GM15510 (cell line): ENCODE measurements around the gene PREX1.

Experiments used
- POLR2A ChIP-seq: IDR thresholded peaks from 3 replicates; pipeline ENCODE4 v1.6.1; 2011; ENCODE audit warnings: borderline replicate concordance; ENCODE audit not compliant: insufficient read length; ENCODE audit errors: extremely low read depth

The PREX1 gene

DNA sequence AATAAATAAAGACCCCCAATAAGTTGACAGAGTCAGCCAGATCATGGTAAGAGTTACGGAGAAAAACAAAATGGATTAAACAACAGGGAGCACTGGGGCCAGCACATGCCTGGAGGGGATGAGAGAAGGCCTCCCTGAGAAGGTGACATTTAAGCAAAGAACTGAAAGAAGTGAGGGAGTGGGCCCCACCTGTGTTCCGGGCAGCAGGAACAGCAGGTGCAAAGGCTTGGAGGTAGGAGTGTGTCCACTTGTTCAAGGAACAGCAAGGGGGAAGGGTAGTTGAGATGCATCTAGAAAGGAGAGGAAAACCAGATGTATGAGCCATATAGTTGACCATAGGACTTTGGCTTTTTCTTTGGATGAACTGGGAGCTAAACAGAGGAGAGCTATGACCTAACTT lies 7.6 kb upstream of the PREX1 start:
- no peak for TF ChIP-seq POLR2A

DNA sequence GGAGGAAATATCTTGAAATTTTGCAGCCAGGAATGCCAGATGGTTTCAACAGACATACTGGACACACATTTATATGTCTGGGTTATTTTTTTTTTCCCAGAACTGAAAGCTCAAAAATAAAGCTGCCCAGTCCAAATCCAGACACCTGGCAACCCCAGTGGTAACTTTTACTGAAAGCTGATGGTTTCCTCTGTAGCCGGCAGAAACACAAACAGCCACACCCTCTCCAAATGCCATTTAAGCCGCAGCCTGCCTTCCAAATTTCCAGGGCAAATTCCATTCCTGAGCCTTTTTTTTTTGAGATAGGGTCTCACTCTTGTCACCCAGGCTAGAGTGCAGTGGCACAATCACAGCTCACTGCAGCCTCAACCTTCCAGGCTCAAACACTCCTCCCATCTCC lies 6.5 kb upstream of the PREX1 start:
- TF ChIP-seq POLR2A = no peak

- TF ChIP-seq POLR2A = no peak
Measured at GRCh38 chr20:48832405-48832730, 4.6 kb upstream of the PREX1 start.

DNA sequence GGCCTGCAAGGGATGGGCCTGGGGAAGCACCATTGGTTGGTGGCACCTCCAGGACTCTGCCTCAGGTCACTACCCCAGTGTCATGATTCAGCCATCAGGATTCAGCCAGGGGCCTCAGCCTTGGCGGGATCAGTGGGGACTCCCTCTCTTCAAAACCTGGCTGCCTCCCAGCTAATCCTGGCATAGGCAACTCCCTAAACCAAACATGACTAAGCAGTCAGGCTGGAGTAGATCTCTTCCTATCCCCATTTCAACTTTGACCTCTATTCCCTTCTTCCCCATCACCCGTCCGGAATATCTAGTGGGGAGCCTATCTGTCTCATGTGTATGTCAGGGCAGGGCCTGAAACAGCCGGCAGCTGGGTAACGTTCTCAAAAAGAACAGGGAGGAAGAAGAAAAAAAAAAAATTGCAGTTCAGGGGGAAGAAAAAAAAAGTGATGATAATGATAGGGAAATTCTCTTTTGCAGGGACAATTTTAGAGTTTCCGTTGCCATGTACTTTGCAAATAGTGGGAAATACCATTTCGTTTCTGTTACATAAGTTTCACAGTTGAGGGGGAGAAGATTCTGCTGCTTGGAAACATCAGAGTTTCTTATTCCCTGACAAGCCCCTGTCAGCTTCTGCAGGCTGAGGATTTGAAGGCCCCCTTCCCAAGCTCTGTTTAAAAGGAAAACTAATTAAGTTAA lies 4.1 kb upstream of the PREX1 start:
- no peak for TF ChIP-seq POLR2A

- TF ChIP-seq POLR2A = no peak
Measured at GRCh38 chr20:48830826-48831318, 3.1 kb upstream of the PREX1 start.

DNA sequence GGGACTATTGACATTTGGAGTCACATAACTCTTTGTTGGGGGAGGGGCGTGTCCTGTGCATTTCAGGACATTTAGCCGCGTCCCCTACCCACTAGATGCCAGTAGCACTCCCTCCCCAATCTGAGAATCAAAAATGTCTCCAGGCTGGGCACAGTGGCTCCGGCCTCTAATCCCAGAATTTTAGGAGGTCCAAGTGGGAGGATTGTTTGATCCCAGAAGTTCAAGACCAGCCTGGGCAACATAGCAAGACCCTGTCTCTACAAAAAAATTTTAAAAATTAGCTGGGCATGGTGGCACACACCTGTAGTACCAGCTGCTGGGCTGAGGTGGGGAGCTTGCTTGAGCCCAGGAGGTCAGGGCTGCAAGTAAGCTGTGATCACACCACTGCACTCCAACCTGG lies 2.1 kb upstream of the PREX1 start:
- no peak for TF ChIP-seq POLR2A

- TF ChIP-seq POLR2A = no peak
Measured at GRCh38 chr20:48828734-48829460, 1.1 kb upstream of the PREX1 start.

GRCh38 chr20:48826883-48827771 lies 672 bp downstream of the PREX1 start:
- no peak for TF ChIP-seq POLR2A

DNA sequence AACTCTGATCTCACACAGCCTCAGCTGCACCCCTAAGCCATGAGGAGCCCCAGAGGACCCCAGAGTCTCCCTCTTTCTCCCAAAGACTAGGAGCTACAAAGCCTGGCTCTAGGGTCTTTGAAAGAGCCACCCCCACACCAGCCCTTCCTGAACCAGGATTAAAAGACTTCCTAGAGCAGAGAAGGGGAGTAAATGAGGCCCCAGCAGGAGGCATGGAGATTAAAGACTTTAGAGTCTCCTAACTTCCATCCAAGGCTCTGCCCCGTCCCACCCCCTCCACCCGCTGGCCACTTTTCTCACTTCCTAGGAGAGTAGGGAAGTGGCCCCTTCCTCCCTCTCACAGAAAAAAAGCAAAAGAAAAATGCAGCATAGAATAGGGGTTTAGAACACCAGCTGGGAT lies 1.7 kb downstream of the PREX1 start:
- TF ChIP-seq POLR2A = no peak

- TF ChIP-seq POLR2A = no peak
Measured at GRCh38 chr20:48825566-48825920, 2.3 kb downstream of the PREX1 start.

- no peak for TF ChIP-seq POLR2A
Measured at GRCh38 chr20:48824830-48825565, 2.8 kb downstream of the PREX1 start.

- TF ChIP-seq POLR2A = no peak
Measured at GRCh38 chr20:48823960-48824498, 3.8 kb downstream of the PREX1 start.

DNA sequence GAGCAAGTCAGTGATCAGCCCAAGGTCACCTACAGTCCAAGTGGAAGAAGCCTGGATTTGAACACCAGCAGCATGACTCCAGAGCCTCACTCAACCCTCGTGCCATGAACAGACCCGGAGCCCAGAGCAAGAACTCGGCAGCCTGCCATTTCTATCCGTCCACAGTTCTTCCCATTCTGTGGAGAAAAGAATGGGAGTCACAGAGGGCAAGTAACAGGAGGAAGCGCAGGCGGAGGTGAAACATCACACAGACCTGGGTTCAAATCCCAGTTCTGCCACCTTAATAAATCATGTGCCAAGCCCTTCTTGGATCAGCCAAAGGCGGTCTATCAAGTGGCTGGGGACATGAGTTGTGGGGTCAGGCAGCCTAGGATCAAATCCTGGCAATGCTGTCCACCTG lies 4.3 kb downstream of the PREX1 start:
- no peak for TF ChIP-seq POLR2A

- TF ChIP-seq POLR2A = no peak
Measured at GRCh38 chr20:48822879-48823385, 4.9 kb downstream of the PREX1 start.
